ENCODE results near the gene KMT2D.

Gene KMT2D

GRCh38 chr12:49052451-49053208 is 8.0 kb downstream of the KMT2D start:
- no peak for DNase-seq (ENCODE audit: low read depth in 2 of 2)

GRCh38 chr12:49051777-49052438 is 8.7 kb downstream of the KMT2D start:
- no peak for DNase-seq (ENCODE audit: low read depth in 2 of 2)

GRCh38 chr12:49051373-49051764 is 9.2 kb downstream of the KMT2D start:
- no peak for DNase-seq (ENCODE audit: low read depth in 2 of 2)

GRCh38 chr12:49050507-49051372 is 9.9 kb downstream of the KMT2D start:
- DNase-seq (ENCODE audit: low read depth in 2 of 2) = no peak

- no peak for DNase-seq (ENCODE audit: low read depth in 2 of 2)
Observed at GRCh38 chr12:49049566-49050224, 10.9 kb downstream of the KMT2D start.

- no peak for DNase-seq (ENCODE audit: low read depth in 2 of 2)
Observed at GRCh38 chr12:49048953-49049352, 11.6 kb downstream of the KMT2D start.

- DNase-seq (ENCODE audit: low read depth in 2 of 2) = no peak
Observed at GRCh38 chr12:49046129-49046895, 14.3 kb downstream of the KMT2D start.

GRCh38 chr12:49044660-49045059 is 15.9 kb downstream of the KMT2D start:
- DNase-seq (ENCODE audit: low read depth in 2 of 2) = no peak

- peak; percentile 55 to 57 for DNase-seq (ENCODE audit: low read depth in 2 of 2)
Observed at GRCh38 chr12:49043856-49044258, 16.7 kb downstream of the KMT2D start.

- DNase-seq (ENCODE audit: low read depth in 2 of 2) = no peak
Observed at GRCh38 chr12:49043241-49043640, 17.4 kb downstream of the KMT2D start.

- no peak for DNase-seq (ENCODE audit: low read depth in 2 of 2)
Observed at GRCh38 chr12:49041881-49042484, 18.6 kb downstream of the KMT2D start.

- no peak for DNase-seq (ENCODE audit: low read depth in 2 of 2)
Observed at GRCh38 chr12:49041036-49041880, 19.3 kb downstream of the KMT2D start.

GRCh38 chr12:49040364-49040855 is 20.2 kb downstream of the KMT2D start:
- DNase-seq (ENCODE audit: low read depth in 2 of 2) = no peak

- DNase-seq (ENCODE audit: low read depth in 2 of 2) = no peak
Observed at GRCh38 chr12:49039421-49040363, 20.9 kb downstream of the KMT2D start.

- DNase-seq (ENCODE audit: low read depth in 2 of 2) = no peak
Observed at GRCh38 chr12:49038291-49038955, 22.2 kb downstream of the KMT2D start.

GRCh38 chr12:49037947-49038237 is 22.7 kb downstream of the KMT2D start:
- DNase-seq (ENCODE audit: low read depth in 2 of 2) = no peak

GRCh38 chr12:49037111-49037946 is 23.3 kb downstream of the KMT2D start:
- DNase-seq (ENCODE audit: low read depth in 2 of 2) = no peak
